ENCODE data around the gene ZBED5. TPM values are rescaled to one million over a fixed set of nuclear protein-coding genes. Genes with fewer than 3 reads are reported as not detected.
A peak's percentile ranks its signal among the peaks of the same experiment; 100 is the strongest.

The ZBED5 gene
- 10 to 100 TPM; 37.1 to 38.6 TPM for total RNA-seq

DNA sequence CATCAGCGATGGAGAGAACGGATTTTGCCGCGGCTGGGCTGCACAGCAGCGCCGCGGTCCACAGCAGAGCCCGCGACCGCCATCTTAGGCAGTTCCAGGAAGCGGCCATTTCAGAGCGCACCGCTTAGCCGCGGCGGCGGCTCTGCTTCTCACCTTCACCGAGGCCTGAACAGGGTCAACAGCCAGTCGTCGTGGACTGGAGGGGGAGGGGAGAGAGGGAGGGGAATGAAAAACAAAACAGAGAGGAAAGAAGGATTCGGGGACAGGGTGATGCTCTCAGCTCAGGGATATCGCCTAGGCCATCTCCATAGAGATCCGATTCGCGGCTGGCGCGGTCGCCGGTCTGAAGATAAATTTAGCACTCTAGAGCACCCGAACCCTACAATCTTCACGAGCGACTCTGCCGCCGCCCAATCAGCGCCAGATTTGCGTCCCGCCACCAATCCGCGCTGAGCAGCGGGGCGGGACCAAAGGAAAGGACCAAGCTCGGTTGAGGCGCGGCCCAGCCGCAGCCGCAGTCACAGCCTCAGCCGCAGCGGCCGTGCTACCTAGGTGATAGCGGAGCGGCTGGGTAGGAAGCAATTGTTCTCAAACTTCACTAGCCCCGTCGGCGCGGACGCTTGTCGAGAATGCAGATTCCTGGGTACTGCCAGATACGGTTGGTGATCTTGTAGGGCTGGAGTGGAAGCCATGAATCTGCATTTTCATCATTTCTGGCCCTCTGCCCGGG is at the start of gene ZBED5:
Gene ZBED5, minus strand, starts transcription at position 345 of the 730 bp plus-strand sequence. CDS start 3,108 bp downstream, outside the sequence.
- H3K4me1 ChIP-seq, result no peaks in the 10 kb centered on the region
- H3K27ac ChIP-seq, result peak within 1 kb of the TSS; percentile 100
- intact Hi-C loops (cut with DNase I), result loop anchor here (1.0 to 5.0 kb wide), 2 partner anchors 49 to 74 kb away; no protein-coding TSS in a partner anchor
- DNase-seq, result peak; percentile 98
- peak within 1 kb of the TSS; percentile 89 to 99 for H3K9ac ChIP-seq (ENCODE audit: low read depth in 2 of 2, low read length in 2 of 2)
- H3K9me3 ChIP-seq, result no peaks in the 10 kb centered on the region
- TF ChIP-seq, protein P1, sequence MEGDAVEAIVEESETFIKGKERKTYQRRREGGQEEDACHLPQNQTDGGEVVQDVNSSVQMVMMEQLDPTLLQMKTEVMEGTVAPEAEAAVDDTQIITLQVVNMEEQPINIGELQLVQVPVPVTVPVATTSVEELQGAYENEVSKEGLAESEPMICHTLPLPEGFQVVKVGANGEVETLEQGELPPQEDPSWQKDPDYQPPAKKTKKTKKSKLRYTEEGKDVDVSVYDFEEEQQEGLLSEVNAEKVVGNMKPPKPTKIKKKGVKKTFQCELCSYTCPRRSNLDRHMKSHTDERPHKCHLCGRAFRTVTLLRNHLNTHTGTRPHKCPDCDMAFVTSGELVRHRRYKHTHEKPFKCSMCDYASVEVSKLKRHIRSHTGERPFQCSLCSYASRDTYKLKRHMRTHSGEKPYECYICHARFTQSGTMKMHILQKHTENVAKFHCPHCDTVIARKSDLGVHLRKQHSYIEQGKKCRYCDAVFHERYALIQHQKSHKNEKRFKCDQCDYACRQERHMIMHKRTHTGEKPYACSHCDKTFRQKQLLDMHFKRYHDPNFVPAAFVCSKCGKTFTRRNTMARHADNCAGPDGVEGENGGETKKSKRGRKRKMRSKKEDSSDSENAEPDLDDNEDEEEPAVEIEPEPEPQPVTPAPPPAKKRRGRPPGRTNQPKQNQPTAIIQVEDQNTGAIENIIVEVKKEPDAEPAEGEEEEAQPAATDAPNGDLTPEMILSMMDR (IDR thresholded peaks at IDR 0.05), result no peak
- H3K36me3 ChIP-seq, result peaks cover 9% of the 10 kb centered on the region
- H3K4me3 ChIP-seq, result peak within 1 kb of the TSS; percentile 73
- H3K27me3 ChIP-seq, result no peaks in the 10 kb centered on the region

DNA sequence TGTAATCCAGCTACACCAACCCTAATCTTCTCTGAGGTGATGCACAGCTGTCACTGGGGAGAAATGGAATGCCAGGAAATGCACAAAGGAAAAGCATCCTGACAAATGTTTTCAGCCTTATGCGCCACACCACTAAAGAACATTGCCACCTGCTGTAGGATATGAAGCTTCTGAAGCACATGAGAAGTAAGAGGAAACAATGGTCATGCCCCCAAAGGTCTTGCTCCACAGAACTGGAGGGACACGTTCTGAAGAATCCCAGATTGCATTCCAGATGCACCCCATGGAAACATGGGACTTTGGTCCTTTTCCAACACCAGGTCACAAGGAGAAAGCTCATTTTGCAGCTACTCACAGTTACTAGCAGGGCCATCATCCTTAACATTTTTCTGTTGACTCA is 48.7 kb upstream of the ZBED5 start:
- Histone ChIP-seq H3K9ac (ENCODE audit: low read depth in 2 of 2, low read length in 2 of 2) (no peak overlapping the region), H3K4me3 (no peak overlapping the region), H3K27me3 (no peaks in the 10 kb centered on the region), H3K27ac (no peak overlapping the region), H3K9me3 (no peaks in the 10 kb centered on the region), H3K4me1 (no peaks in the 10 kb centered on the region), H3K36me3 (no peaks in the 10 kb centered on the region)
- DNase-seq, result no peak
- TF ChIP-seq, protein P1 (IDR thresholded peaks at IDR 0.05), result no peak
- intact Hi-C loops (cut with DNase I), result no loop called here

DNA sequence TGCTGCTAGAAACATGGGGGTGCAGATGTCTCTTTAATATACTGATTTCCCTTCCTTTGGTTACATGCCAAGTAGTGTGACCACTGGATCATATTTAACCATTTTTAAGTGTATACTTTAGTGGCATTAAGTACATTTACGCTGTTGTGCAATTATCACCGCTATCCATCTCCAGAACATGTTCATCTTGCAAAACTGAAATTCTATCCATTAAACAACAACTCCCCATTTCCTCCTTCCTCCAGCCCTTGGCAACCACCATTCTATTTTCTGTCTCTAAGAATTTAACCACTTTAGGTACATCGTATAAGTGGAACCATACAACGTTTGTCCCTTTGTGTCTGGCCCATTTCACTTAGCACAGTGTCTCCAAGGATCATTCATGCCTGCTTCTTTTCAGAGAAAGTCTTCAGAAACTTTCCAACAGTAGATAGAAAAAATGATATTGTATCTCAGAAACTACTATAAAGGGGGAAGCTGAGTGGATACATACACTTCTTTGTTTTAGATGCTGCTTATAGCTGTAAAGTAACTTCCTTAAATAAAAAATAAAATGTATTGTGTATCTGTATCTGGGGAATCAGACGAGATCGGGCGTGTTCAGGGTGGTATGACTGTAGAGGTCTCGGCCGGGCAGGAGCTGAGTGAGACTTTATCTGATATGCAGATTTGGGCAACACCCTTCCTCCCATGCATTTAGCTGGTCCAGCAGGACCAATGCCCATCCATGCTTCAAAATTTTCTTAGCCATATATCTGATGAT is 44.6 kb upstream of the ZBED5 start:
- H3K9ac ChIP-seq (ENCODE audit: low read depth in 2 of 2, low read length in 2 of 2), result no peak overlapping the region
- H3K4me1 ChIP-seq, result peaks cover 18% of the 10 kb centered on the region
- H3K36me3 ChIP-seq, result no peaks in the 10 kb centered on the region
- H3K27ac ChIP-seq, result no peak overlapping the region
- TF ChIP-seq, protein P1 (IDR thresholded peaks at IDR 0.05), result no peak
- intact Hi-C loops (cut with DNase I), result no loop called here
- H3K27me3 ChIP-seq, result no peaks in the 10 kb centered on the region
- H3K9me3 ChIP-seq, result no peaks in the 10 kb centered on the region
- DNase-seq, result no peak
- no peak overlapping the region for H3K4me3 ChIP-seq

DNA sequence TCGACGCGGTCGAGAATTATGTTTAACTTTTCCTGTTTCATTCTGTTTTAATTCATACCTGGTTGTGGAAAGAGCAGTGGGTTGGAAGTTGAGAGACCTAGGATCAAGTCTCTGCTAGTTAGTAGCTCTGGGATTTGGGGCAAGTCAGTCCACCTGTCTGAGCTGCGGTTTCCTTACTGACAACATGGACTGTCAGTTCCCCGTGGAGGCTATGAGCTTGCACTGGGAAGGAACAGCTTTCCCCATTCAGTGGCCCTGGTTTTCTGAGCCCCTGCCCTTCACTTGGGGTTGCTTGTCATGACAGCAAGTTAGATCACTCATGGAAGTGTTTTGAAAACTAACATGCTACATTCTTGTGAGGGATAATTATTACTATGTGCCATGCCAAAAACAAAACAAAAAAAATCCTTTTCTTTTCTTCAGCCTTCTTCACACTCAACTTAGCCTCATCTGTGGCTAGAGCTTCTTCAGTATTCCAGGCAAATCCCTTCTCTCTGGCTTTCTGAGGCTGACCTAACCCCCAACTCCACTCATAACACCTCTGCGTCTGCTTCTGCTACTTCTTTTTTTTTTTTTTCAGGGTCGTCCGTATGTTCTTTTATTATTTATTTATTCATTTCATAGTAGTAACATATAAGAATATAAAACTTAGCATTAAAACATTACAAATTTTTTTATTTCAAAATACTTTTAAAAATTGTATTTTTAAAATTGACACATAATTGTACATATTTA is 43.0 kb upstream of the ZBED5 start:
- Histone ChIP-seq H3K4me1 (peaks cover 18% of the 10 kb centered on the region), H3K36me3 (no peaks in the 10 kb centered on the region), H3K9me3 (no peaks in the 10 kb centered on the region), H3K4me3 (no peak overlapping the region), H3K27ac (peak overlapping the region; percentile 97), H3K9ac (ENCODE audit: low read depth in 2 of 2, low read length in 2 of 2) (peak overlapping the region; percentile 62 to 86), H3K27me3 (no peaks in the 10 kb centered on the region)
- no peak for DNase-seq
- TF ChIP-seq, protein P1 (IDR thresholded peaks at IDR 0.05), result no peak
- intact Hi-C loops (cut with DNase I), result no loop called here

DNA sequence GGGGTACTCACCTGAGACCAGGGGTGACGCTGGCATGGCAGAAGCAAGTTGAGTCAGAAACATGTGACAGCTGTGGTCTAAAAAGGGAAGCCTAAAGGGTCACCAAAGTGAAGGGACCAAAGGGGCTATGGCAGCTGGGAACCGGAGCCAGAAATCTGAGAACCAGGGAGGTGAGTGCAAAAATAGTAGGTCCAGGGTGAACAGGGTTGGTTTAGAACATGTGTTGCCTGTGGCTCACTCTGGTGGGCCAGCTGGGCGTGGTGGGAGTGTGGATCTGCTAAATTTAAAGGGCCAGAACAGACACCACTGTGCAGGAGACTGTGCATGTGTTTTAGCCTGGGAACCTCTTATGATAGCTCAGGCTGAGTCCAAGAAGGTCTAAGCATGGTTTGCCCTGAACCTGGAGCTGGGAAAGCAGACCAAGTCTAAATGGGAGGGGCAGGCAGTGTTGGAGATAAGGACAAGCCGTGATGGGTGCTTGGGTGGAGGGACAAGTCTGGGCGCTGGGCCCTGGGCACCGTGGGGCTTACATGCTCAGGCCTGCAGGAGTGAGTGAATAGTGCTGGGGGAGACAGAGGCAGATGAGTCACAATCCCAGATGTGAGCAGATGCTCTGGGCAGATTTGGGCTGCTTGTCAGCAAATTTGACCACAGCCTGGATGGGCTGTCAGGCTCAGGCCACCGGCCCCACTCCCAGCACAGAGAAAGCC is 41.4 kb upstream of the ZBED5 start:
- Histone ChIP-seq H3K4me1 (peaks cover 18% of the 10 kb centered on the region), H3K9ac (ENCODE audit: low read depth in 2 of 2, low read length in 2 of 2) (peak overlapping the region in 1 of 2 donors; percentile 86), H3K27ac (peak overlapping the region; percentile 97), H3K27me3 (no peaks in the 10 kb centered on the region), H3K4me3 (no peak overlapping the region), H3K36me3 (no peaks in the 10 kb centered on the region), H3K9me3 (no peaks in the 10 kb centered on the region)
- TF ChIP-seq, protein P1 (IDR thresholded peaks at IDR 0.05), result no peak
- DNase-seq, result peak; percentile 56
- intact Hi-C loops (cut with DNase I), result no loop called here

All from colonic mucosa (tissue), 4 donors.